Stimulated activated CD8-positive, alpha-beta memory T cell treated with anti-CD3 and anti-CD28 coated beads, Interleukin-15, amount 100 ng/mL, for 48 hours (primary cell): ENCODE results near the gene CDYL2.
"Not testable (repeated sequence)": the region's sequence is repeated elsewhere in the genome, so short reads cannot be mapped to it uniquely, and the experiment has no call there.

Source experiments
- DNase-seq, 2 donors: peaks; one replicate each; pipeline ENCODE4 v3.0.0-alpha.2; 2020; ENCODE audit warnings: low read depth in 2 of 2

The CDYL2 gene

GRCh38 chr16:80744856-80745255 lies 59.5 kb downstream of the CDYL2 start:
- no peak for DNase-seq

- no peak for DNase-seq
Measured at GRCh38 chr16:80743772-80744171, 60.6 kb downstream of the CDYL2 start.

DNA sequence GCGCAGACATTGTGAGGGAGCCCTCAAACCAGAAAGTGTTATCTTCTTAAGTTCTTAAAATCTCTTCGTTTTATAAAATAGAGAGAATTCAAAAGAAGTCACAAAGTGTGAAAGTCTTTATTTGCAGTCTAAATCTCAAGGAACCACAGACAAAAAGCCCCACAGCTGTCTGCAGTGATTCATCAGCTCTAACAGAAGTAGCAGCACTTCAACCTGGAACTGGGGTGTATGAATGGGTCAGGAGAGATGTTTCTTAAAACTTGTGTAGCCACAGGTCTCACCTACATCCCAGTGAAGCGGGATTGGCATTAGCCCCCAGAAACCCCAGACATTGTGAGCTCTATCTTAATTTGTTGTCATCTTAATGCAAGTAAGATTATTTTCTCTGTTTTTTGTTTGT lies 61.1 kb downstream of the CDYL2 start:
- DNase-seq = no peak

- DNase-seq = no peak
Measured at GRCh38 chr16:80742331-80742730, 62.1 kb downstream of the CDYL2 start.

DNA sequence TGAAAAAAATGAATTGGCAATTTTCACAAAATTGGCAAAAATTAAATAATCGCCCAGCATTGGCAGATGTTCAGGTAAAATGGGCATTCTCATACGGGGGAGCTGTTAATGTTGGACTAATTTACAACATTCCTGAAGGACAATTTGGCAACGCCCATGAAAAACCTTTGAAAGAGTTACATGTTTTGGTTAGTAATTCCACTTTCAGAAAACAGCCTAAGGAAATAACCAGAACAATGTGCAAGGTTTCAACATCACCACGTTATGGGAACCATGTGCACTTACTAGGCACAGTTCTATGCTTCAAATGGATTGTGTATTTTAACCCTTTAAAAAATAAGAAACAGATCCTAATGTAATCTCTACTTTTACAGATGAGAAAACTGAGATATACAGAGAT lies 62.7 kb downstream of the CDYL2 start:
- DNase-seq = no peak

DNA sequence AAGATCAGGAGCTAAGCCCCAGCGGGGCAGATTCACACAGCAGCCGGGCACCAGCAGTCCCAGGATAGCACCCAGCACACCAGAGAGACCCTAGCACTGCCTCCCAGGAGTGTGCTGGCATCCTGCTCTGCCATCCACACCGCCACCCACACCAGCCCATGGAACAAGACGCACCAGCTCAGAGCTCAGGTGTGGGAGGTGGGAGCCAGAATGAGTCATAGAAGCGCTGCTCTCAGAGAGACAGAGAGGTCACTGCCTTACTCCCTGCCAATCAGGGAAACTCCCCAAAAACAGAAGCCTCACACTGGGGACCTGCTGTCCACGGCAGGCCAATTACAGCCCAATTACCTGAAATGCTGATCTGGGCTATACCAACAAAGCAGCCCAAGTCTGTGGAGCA lies 64.9 kb downstream of the CDYL2 start:
- no peak for DNase-seq

DNA sequence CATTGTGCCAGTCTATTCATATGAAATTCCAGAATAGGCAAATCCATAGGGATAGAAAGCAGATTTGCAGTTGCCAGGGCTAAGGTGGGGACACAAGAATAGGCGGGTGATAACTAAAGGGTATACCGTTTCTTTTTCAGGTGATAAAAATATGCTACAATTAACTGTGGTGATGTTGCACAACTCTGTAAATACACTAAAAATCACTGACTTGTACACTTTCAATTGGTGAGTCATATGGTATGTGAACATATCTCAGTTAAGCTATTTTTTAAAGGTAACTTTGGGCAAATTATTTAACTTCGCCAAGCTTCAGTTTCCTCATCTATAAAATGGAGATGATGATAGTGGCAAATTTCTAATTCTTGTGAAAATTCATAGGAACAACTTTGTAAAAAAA lies 65.9 kb downstream of the CDYL2 start:
- no peak for DNase-seq

- DNase-seq = no peak
Measured at GRCh38 chr16:80735846-80736245, 68.6 kb downstream of the CDYL2 start.

DNA sequence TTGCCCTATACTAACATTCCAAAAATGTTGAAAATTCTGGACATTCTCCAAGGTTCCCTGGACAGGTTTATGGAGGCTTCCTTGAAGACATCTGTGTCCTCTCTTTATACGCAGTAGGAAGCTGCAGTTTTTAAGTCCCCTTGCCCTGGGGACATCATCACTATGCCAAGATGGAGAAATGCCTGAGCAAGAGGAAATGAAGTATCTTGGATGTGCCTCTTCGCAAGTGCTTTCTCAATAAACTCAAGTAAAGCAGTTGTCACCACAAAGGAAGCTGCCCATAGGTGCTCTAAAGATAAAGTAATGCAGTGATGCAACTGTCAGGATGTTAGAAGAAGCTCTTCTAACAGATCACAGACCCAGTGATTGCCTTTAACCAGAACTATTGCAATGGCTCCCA lies 71.0 kb downstream of the CDYL2 start:
- DNase-seq = no peak

DNA sequence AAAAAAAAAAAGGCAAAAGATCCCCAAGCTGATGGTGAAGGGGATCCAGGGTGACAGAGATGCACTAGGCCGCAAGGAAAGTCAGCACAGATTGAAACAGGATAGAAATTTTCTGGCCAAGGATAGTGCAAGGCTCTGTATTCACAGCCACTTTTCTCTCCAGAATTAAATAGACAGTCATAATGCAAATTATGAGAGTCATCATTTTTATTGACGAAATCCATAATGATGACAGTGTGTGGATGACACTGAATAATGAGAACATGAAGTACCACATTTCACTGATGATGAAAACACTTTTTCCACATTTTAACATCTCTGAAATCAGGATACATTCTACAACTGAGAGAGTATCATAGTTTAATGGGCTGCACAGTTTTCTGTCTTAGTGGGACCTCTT lies 72.5 kb downstream of the CDYL2 start:
- no peak for DNase-seq

GRCh38 chr16:80727066-80727763 lies 77.2 kb downstream of the CDYL2 start:
- not testable (repeated sequence) for DNase-seq

GRCh38 chr16:80725566-80726162 lies 78.7 kb downstream of the CDYL2 start:
- DNase-seq = no peak

- no peak for DNase-seq
Measured at GRCh38 chr16:80723981-80724380, 80.4 kb downstream of the CDYL2 start.

DNA sequence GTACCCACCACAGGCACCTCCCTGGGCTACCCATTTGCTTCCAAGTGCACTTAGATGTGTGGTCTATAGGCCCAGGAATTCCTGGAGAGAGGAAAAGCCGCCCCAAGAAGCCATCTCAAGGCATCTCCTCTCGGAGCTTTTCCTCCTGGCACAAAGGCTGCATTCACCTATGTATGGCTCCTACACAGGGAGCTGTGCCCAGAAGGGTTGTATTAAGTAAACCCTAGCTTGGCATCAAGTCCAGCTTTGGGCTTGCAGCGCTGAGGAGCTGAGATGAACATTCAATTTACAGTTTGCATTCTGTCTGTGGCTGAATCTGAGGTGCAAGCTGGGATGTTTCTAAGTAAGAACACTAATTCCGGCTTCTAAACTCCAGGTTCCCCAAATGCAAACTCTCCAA lies 81.3 kb downstream of the CDYL2 start:
- DNase-seq = no peak

DNA sequence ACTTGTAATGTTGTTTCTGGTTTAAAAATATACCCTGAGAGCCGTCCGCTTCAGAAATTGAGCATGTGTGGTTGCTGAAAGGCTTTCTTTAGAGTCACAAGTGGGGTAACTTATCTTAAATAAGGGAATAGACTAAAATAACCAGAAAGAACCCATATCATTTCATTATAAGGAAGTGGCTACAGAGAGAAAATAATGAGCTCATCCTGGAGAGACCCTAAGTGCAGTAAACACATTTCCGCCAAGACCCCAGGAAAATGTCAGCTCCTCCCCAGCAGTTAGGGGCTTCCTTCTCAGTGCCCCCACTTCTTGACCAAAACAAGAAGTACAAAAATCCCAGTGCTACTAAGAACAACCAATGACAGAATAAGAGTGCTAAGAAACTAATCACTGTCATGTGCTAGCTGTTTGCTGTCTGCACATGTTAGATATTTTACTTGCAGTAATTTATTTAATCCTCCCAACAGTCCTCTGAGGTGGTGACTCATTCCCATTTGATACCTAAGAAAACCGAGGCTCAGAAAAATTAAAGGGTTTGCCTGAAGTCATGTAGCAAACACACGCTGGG lies 83.5 kb downstream of the CDYL2 start:
- no peak for DNase-seq

GRCh38 chr16:80719573-80719972 lies 84.8 kb downstream of the CDYL2 start:
- no peak for DNase-seq

DNA sequence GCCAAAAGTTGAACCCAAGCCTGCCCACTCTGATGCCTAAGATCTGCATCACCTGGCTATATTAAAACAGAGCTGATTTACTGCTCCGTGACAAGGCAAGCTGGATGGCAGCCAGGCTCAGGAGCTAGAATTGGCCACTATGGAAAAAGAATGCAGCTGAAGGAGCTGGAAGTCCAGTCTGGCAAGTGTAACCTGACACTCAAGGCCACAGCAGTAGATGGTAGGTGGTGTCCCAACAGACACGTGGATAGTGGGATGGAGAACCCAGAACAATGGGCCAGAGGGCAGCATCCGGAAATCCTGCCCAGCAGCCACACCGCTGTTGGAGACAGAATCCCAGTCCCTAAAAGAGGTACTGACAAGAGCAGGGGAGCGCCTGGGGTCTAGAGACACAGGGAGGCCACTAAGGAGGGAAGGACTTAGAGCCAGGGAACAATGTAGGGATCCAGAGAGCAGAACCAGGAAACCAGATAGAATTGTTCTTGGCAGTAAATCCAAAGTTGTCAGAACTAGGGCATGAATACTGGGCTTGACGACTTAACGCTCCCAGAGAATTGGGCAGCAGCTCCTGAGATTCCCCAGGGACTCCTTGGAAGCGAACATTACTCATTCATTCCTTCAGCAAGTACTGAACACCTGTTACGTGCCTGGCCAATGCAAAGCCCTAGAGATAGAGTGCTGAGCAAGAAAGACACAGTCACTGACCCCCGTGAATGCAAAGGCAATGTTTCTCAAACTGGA lies 85.7 kb downstream of the CDYL2 start:
- DNase-seq = no peak

DNA sequence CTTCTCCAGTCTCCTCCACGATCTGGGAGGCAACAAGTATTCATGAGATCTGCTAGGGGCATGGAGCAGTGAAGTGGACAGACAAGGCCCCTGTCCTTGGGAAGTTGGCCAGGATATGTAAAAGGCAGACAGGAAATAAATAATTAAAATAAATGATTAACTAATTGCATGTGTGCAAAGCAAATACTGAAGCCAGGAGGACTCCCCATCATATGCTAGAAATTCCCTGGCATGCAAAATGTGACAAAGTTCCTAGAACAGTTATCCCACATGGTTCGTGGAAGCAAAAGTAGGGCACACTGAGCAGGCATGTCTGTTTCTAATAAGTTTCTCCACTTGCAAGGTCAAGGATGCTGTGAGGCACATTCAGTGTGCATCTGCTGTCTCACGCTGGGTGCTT lies 86.8 kb downstream of the CDYL2 start:
- no peak for DNase-seq

DNA sequence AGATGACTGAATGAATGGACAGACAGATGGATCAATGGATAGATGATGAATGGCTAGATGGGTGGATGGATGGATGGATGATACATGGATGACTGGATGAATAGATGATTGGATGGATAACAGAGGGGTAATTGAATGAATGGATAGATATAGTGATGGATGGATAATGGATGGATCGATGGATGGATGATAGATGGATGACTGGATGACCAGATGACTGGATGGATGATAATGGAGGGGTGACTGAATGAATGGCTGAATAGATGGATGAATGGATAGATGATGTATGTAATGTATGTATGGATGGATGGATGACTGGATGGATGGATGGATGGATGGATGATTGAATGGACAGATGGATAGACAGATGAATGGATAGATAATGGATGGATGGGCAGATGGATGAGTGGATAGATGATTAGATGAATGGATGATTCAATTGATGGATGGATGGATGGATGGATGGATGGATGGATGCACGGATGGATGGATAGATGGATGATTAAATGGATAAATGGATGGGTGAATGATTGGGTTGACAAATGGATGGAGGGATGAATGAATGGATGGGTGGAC lies 87.7 kb downstream of the CDYL2 start:
- no peak for DNase-seq

DNA sequence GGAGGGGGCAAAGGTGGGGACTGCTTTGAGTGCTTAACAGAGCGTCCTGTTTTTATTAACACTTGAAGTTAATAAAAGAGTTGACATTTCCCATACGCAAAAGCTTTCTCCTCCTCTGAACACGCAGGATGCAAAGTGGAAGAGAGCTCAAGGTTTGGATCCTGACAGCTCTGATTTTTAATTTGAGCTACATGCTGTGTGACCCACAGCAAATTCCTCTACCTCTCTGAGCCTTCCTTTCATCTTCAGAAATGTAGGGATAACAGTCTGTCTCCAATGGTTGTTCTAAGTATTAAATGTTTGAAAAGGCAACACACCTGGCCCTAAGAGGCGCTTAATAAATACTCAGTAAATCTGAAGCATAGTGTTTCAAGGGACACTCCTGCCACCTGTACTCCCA lies 93.0 kb downstream of the CDYL2 start:
- no peak for DNase-seq

GRCh38 chr16:80710918-80711317 lies 93.5 kb downstream of the CDYL2 start:
- no peak for DNase-seq

DNA sequence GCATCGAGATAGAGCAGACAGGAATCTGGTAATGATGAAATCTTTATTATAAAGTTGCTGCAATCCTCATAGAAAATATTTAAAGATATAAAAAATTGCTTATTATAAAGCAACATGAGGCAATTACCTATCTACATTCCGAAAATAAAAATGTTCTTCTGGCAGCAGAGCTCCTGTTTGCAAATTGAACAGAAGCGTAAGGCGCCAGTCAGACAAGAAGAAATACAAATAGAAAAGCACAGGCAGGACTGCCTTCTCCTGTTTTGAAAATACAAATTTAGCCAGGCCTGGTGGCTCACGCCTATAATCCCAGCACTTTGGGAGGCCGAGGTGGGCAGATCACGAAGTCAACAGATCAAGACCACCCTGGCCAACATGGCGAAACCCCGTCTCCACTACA lies 95.6 kb downstream of the CDYL2 start:
- no peak for DNase-seq

DNA sequence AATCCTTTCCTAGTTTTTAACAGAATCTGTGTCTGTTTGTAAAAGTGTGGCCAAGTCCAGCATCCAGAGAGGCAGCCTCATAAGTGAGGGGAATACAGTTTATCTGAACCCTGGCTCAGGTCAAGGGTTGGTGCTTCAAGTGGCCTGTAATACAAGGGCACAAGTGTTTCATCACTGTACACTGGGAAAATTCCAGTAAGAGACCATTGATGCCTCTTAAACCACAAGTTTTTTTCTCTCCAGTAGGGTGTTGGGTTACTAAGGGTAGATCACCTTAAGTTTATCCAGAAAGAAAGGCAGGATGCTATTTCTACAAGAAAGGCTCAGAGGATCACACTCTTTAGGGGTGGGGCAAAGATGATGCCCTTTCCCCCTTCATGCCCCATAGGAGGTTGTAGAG lies 96.7 kb downstream of the CDYL2 start:
- DNase-seq = no peak
